Measurements from ENCODE around the gene PHF13.

- TF ChIP-seq CTCF (IDR thresholded peaks at IDR 0.05) = no peak
- no peak for TF ChIP-seq POLR2A (IDR thresholded peaks at IDR 0.05)
Measured at GRCh38 chr1:6577831-6578525, 35.6 kb upstream of the PHF13 start.

Measured in gastroesophageal sphincter (tissue), 3 donors.